GM12891 (cell line): ENCODE data around the gene CAMSAP2.

ENCODE experiments used
- POLR2A ChIP-seq: IDR thresholded peaks from 2 replicates; pipeline ENCODE4 v1.6.1; 2011; ENCODE audit warnings: low read depth, low read length, control low read depth
- POU2F2 ChIP-seq: IDR thresholded peaks from 2 replicates; pipeline ENCODE4 v1.6.1; 2011; ENCODE audit warnings: low read depth, mild to moderate bottlenecking, control low read depth, low read length, moderate library complexity

DNA sequence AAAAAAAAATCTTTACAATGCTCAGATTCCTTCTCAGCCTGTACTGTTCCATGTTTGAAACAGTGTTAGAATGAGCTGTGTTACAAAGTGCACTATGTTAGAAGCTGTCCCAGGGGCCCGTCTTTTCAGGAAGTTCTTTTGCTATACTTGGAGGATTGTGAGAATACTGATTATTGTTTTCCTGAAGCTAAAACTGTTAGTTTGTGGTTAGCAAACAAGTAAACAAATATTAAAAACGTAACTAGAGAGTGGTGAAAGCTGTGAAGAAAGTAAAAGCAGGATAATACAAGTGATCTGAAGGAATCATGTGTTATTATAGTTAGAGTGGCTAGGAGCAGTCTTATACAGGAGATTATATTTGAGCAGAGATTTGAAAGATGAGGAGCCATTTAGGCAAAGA, 35.6 kb downstream of the CAMSAP2 start:
- TF ChIP-seq POLR2A (no peak), POU2F2 (no peak)
